Measurements from ENCODE around the gene CLIP1. TPM values are rescaled to one million over a fixed set of nuclear protein-coding genes. Genes with fewer than 3 reads are reported as not detected.

CLIP1 gene
- polyA plus RNA-seq, 1 of the 3 experiments (the other 2 are of a cell fraction), result 33.9 TPM

DNA sequence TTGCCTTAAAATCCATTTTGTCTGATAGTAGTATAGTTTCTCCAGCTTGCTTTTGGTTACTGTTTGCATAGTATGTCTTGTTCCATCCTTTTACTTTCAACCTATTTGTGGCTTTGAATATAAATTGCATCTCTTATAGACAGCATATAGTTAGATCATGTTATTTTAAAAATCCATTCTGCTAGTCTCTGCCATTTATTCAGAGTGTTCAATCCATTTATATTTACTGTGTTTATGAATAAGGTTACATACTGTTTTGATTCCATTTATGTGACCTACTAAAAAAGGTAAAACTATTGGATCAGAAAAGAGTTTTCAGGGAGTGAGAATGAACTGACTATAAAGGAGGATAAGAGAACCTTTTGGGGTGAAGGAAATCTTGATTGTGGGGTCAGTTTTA, 126.6 kb downstream of the CLIP1 start:
- no peaks in the 10 kb centered on the region for H3K27me3 ChIP-seq (ENCODE audit: insufficient read depth)
- no peaks in the 10 kb centered on the region for H3K9me3 ChIP-seq
- no peak overlapping the region for H3K4me3 ChIP-seq (ENCODE audit: low read depth in 2 of 2, low read length in 1 of 2)
- H3K9me2 ChIP-seq, result no peaks in the 10 kb centered on the region
- H3K36me3 ChIP-seq (replicated peaks in 1 of 2; ENCODE audit: control insufficient read depth in 1 of 2, insufficient read depth in 2 of 2, low read length in 1 of 2), result peaks cover 10 to 39% of the 10 kb centered on the region in 2 experiments
- no peaks in the 10 kb centered on the region for H3K4me1 ChIP-seq (ENCODE audit: control insufficient read depth in 1 of 2, insufficient read depth in 2 of 2, low read depth in 1 of 2, low read length in 1 of 2)
- no peak overlapping the region for H3K27ac ChIP-seq (ENCODE audit: low read depth in 2 of 2, low read length in 1 of 2)
- H3F3A ChIP-seq (replicated peaks; ENCODE audit: insufficient read depth), result no peaks in the 10 kb centered on the region
- TF ChIP-seq NRF1 (IDR thresholded peaks at IDR 0.05; ENCODE audit: low read depth, low read length), result no peak
- no peak for TF ChIP-seq MEF2A (IDR thresholded peaks at IDR 0.05; ENCODE audit: borderline replicate concordance, low read depth)
- DNase-seq, result no peak
- CTCF ChIA-PET, result no interaction called here
- H3K9ac ChIP-seq, result no peak overlapping the region
- no peaks in the 10 kb centered on the region for H4K20me1 ChIP-seq (ENCODE audit: insufficient read depth)
- POLR2A ChIA-PET, result no interaction called here
- H3K4me2 ChIP-seq, result no peak overlapping the region
- H3K79me2 ChIP-seq (ENCODE audit: insufficient read depth), result no peaks in the 10 kb centered on the region
- H2AFZ ChIP-seq (ENCODE audit: low read depth), result no peak overlapping the region

DNA sequence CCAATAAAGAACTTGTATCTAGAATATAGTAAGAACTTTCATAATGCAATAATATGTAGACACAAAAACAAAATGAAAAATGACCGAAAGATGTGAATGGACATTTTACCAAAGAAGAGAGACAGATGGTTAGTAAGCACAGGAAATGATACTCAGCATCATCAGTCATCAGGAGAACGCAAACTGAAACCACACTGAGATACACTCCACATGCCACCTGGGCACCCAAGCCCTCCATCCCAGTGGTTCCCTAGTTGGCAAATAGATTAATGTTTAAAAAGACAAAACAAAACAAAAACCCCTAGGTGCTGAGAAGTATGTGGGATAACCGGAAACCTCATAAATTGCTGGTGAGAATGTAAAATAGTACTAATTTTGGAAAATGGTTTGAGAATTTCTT, 129.4 kb downstream of the CLIP1 start:
- Histone ChIP-seq H3F3A (replicated peaks; ENCODE audit: insufficient read depth) (peaks cover 2% of the 10 kb centered on the region), H3K9ac (no peak overlapping the region), H3K4me1 (ENCODE audit: control insufficient read depth in 1 of 2, insufficient read depth in 2 of 2, low read depth in 1 of 2, low read length in 1 of 2) (no peaks in the 10 kb centered on the region), H3K4me3 (ENCODE audit: low read depth in 2 of 2, low read length in 1 of 2) (no peak overlapping the region), H3K36me3 (replicated peaks in 1 of 2; ENCODE audit: control insufficient read depth in 1 of 2, insufficient read depth in 2 of 2, low read length in 1 of 2) (peaks cover 8 to 29% of the 10 kb centered on the region in 2 experiments), H3K4me2 (no peak overlapping the region), H3K9me3 (no peaks in the 10 kb centered on the region), H3K27ac (ENCODE audit: low read depth in 2 of 2, low read length in 1 of 2) (no peak overlapping the region), H3K9me2 (no peaks in the 10 kb centered on the region), H3K79me2 (ENCODE audit: insufficient read depth) (no peaks in the 10 kb centered on the region), H2AFZ (ENCODE audit: low read depth) (no peak overlapping the region), H4K20me1 (ENCODE audit: insufficient read depth) (no peaks in the 10 kb centered on the region), H3K27me3 (ENCODE audit: insufficient read depth) (no peaks in the 10 kb centered on the region)
- POLR2A ChIA-PET, result no interaction called here
- TF ChIP-seq, protein P1, sequence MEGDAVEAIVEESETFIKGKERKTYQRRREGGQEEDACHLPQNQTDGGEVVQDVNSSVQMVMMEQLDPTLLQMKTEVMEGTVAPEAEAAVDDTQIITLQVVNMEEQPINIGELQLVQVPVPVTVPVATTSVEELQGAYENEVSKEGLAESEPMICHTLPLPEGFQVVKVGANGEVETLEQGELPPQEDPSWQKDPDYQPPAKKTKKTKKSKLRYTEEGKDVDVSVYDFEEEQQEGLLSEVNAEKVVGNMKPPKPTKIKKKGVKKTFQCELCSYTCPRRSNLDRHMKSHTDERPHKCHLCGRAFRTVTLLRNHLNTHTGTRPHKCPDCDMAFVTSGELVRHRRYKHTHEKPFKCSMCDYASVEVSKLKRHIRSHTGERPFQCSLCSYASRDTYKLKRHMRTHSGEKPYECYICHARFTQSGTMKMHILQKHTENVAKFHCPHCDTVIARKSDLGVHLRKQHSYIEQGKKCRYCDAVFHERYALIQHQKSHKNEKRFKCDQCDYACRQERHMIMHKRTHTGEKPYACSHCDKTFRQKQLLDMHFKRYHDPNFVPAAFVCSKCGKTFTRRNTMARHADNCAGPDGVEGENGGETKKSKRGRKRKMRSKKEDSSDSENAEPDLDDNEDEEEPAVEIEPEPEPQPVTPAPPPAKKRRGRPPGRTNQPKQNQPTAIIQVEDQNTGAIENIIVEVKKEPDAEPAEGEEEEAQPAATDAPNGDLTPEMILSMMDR (IDR thresholded peaks at IDR 0.05), result no peak
- TF ChIP-seq TCF12 (IDR thresholded peaks at IDR 0.05), result no peak
- TF ChIP-seq FOXJ3 (CRISPR knock-in tag; IDR thresholded peaks at IDR 0.05), result no peak
- no peak for TF ChIP-seq GABPA (IDR thresholded peaks at IDR 0.05; ENCODE audit: low read depth)
- no peak for TF ChIP-seq FOSL2 (IDR thresholded peaks at IDR 0.05; ENCODE audit: borderline replicate concordance, low read depth)
- no peak for TF ChIP-seq GATA2 (CRISPR knock-in tag; IDR thresholded peaks at IDR 0.05)
- TF ChIP-seq, protein P2, sequence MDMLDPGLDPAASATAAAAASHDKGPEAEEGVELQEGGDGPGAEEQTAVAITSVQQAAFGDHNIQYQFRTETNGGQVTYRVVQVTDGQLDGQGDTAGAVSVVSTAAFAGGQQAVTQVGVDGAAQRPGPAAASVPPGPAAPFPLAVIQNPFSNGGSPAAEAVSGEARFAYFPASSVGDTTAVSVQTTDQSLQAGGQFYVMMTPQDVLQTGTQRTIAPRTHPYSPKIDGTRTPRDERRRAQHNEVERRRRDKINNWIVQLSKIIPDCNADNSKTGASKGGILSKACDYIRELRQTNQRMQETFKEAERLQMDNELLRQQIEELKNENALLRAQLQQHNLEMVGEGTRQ (IDR thresholded peaks at IDR 0.05; ENCODE audit: borderline replicate concordance, low read depth, low read length), result no peak
- TF ChIP-seq EP300 (IDR thresholded peaks at IDR 0.05; ENCODE audit: borderline replicate concordance in 1 of 2, low read depth in 1 of 2, low read length in 1 of 2), result no peak
- TF ChIP-seq FOXM1 (IDR thresholded peaks at IDR 0.05; ENCODE audit: low read depth), result no peak
- TF ChIP-seq CHD2 (IDR thresholded peaks at IDR 0.05; ENCODE audit: low read length, partially characterized antibody), result no peak
- no peak for TF ChIP-seq SIN3A (IDR thresholded peaks at IDR 0.05; ENCODE audit: borderline replicate concordance, low read depth, low read length)
- no peak for TF ChIP-seq RXRA (IDR thresholded peaks at IDR 0.05; ENCODE audit: borderline replicate concordance, low read depth)
- TF ChIP-seq NRF1 (IDR thresholded peaks at IDR 0.05; ENCODE audit: low read depth, low read length), result no peak
- WGBS (ENCODE audit: low lambda C conversion rate), result 92% methylated on average over 3 of the region's 3 CpGs
- CTCF ChIA-PET, result no interaction called here
- no peak for DNase-seq
